Cardiac muscle cell (in vitro differentiated cells and primary cell): ENCODE data around the gene SVBP. TPM values are rescaled to one million over a fixed set of nuclear protein-coding genes. Genes with fewer than 3 reads are reported as not detected.

Source experiments
- DNase-seq, 2 donors: peaks; one replicate each; pipeline versions ENCODE4 v3.0.0 to v3.0.0-alpha.2; 2010 to 2017; ENCODE audit warnings: low read depth in 1 of 2, low spot score in 1 of 2
- H3K27ac ChIP-seq: fragments of 200-600 bp; sonication (generic); 2 replicates; pipeline ENCODE4 v1.5.1; 2016
- H3K27me3 ChIP-seq: fragments of 200-600 bp; sonication (generic); 2 replicates; pipeline ENCODE4 v1.6.0; 2016; ENCODE audit warnings: control low read depth
- H3K36me3 ChIP-seq: fragments of 200-600 bp; sonication (generic); 2 replicates; pipeline ENCODE4 v1.5.1; 2016; ENCODE audit warnings: control low read depth
- H3K4me1 ChIP-seq: fragments of 200-600 bp; sonication (generic); 2 replicates; pipeline ENCODE4 v1.8.1; 2017; ENCODE audit warnings: low read depth, mild to moderate bottlenecking, mixed run types
- H3K4me3 ChIP-seq: fragments of 200-600 bp; sonication (generic); 2 replicates; pipeline ENCODE4 v1.5.1; 2016; ENCODE audit warnings: mild to moderate bottlenecking
- H3K9me3 ChIP-seq: fragments of 200-600 bp; sonication (generic); 2 replicates; pipeline ENCODE4 v1.5.1; 2017; ENCODE audit warnings: low read depth, mild to moderate bottlenecking, control low read depth
- polyA plus RNA-seq: library from polyadenylated mRNA; unstranded; fragments of >200 nt; fragmentation: Nextera tagmentation; extraction: Ambion mirVana; gene quantifications from 2 replicates; pipeline ENCODE4 v1.2.1, GENCODE V29; 2016
- total RNA-seq: library from RNA; depleted of rRNA; stranded (reverse); fragments of >200 nt; gene quantifications from 2 replicates; pipeline ENCODE4 v1.2.3, GENCODE V29; 2016
- TF ChIP-seq, protein P1 (sequence below): IDR thresholded peaks from 2 replicates; pipeline ENCODE4 v1.5.1; 2012; ENCODE audit warnings: low read depth, mild to moderate bottlenecking, low read length

Gene SVBP
- total and polyA plus RNA-seq, 2 experiments from 2014 or later: 35.6 to 67.8 TPM

DNA sequence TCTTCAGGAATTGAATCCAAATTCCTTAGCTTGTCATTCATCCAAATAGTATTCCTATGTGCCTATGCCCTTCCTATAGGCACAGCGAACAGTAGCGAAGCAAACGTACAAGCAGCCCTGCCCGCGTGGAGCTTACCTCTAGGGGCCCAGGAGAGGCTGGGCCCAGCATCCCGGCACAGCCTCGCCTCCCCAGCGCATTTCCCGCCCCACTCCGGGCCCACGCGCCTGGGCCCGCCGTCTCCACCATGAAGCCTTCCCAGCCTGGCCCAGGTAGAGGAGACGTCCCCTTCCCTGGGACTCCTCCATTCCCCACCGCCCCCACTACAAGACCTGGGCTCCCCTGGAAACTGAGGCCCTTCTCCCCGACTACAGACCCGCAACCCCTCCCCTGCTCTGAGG lies 32.7 kb downstream of the SVBP start:
- TF ChIP-seq, protein P1, sequence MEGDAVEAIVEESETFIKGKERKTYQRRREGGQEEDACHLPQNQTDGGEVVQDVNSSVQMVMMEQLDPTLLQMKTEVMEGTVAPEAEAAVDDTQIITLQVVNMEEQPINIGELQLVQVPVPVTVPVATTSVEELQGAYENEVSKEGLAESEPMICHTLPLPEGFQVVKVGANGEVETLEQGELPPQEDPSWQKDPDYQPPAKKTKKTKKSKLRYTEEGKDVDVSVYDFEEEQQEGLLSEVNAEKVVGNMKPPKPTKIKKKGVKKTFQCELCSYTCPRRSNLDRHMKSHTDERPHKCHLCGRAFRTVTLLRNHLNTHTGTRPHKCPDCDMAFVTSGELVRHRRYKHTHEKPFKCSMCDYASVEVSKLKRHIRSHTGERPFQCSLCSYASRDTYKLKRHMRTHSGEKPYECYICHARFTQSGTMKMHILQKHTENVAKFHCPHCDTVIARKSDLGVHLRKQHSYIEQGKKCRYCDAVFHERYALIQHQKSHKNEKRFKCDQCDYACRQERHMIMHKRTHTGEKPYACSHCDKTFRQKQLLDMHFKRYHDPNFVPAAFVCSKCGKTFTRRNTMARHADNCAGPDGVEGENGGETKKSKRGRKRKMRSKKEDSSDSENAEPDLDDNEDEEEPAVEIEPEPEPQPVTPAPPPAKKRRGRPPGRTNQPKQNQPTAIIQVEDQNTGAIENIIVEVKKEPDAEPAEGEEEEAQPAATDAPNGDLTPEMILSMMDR: no peak
- Histone ChIP-seq H3K27me3 (no peaks in the 10 kb centered on the region), H3K27ac (no peak overlapping the region), H3K9me3 (no peaks in the 10 kb centered on the region), H3K4me3 (no peak overlapping the region), H3K36me3 (peaks cover 7% of the 10 kb centered on the region), H3K4me1 (no peaks in the 10 kb centered on the region)
- DNase-seq: no peak

DNA sequence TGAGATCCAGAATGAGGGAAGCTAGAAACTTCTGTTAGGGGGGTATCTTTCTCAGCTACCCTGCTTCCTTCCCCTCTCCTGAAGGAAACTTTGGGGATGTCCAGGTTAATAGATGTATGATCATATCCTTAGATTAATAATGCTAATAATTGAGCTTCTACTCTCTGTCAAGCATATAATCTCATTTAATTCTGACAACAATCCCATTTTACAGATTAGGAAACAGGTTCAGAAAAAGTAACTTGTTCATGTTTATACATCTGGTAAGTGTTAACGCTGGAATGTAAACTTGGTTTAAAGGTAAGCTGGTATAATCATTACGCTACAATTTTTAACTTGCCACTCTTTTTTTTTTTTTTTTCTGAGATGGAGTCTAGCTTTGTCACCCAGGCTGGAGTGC lies 34.1 kb downstream of the SVBP start:
- no peak overlapping the region for H3K27ac ChIP-seq
- TF ChIP-seq, protein P1: no peak
- H3K9me3 ChIP-seq: no peaks in the 10 kb centered on the region
- H3K4me3 ChIP-seq: no peak overlapping the region
- no peaks in the 10 kb centered on the region for H3K27me3 ChIP-seq
- H3K36me3 ChIP-seq: peaks cover 12% of the 10 kb centered on the region
- no peaks in the 10 kb centered on the region for H3K4me1 ChIP-seq
- no peak for DNase-seq

- no peaks in the 10 kb centered on the region for H3K27me3 ChIP-seq
- DNase-seq: no peak
- no peak overlapping the region for H3K27ac ChIP-seq
- H3K36me3 ChIP-seq: peaks cover 24% of the 10 kb centered on the region
- H3K9me3 ChIP-seq: no peaks in the 10 kb centered on the region
- TF ChIP-seq, protein P1: no peak
- no peaks in the 10 kb centered on the region for H3K4me1 ChIP-seq
- no peak overlapping the region for H3K4me3 ChIP-seq
Measured at GRCh38 chr1:42780176-42780575, 37.0 kb downstream of the SVBP start.

- Histone ChIP-seq H3K36me3 (peaks cover 29% of the 10 kb centered on the region), H3K4me3 (no peak overlapping the region)
Measured at GRCh38 chr1:42779725-42780124, 37.5 kb downstream of the SVBP start.

DNA sequence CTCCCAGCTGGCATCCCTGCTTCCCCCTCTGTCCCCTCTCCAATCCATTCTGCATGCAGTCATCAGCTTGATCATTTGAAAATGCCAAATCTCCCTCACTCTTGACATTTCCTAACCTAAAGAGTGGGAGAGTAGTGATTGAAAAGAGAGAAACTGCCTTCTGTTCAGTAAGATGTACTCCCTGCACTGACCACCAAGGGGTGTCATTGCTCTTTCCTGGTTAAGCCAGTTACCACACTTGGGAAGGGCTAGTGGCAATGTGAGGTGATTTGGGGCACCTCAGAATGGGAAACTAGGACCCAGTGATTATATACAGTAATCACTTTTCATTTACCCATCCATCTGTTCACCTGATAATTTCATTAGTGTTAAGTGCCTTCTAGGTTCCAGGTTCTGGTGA lies 39.3 kb downstream of the SVBP start:
- no peaks in the 10 kb centered on the region for H3K4me1 ChIP-seq
- DNase-seq: peak; percentile 49 to 61
- H3K27ac ChIP-seq: no peak overlapping the region
- no peak overlapping the region for H3K4me3 ChIP-seq
- H3K36me3 ChIP-seq: peaks cover 39% of the 10 kb centered on the region
- no peaks in the 10 kb centered on the region for H3K9me3 ChIP-seq
- no peaks in the 10 kb centered on the region for H3K27me3 ChIP-seq
- TF ChIP-seq, protein P1: peak; percentile 79

More at GRCh38 chr1:42779725-42780124, 37.5 kb downstream of the SVBP start:
- TF ChIP-seq, protein P1: no peak
- no peak for DNase-seq
- no peaks in the 10 kb centered on the region for H3K27me3 ChIP-seq
- H3K27ac ChIP-seq: no peak overlapping the region
- no peaks in the 10 kb centered on the region for H3K4me1 ChIP-seq
- H3K9me3 ChIP-seq: no peaks in the 10 kb centered on the region

DNA sequence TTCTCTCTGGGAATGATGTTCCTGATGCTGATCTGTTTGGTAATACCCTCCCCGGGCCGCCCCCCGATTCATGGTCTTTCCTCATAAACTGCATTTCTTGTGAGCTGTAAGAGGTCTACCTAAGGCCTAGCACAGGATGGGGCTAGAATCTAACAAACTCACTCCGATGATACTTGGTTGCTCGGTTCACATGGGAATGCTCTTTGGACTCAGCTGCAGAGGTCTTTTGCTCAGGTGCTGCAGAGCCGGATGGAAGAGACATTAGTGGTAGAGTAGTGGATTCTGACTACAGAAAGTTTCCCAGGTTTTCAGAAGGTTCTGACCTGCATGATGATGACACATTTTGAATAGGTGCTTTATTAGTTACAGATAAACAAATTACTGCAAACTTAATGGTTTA lies 40.7 kb downstream of the SVBP start:
- Histone ChIP-seq H3K36me3 (peaks cover 35% of the 10 kb centered on the region), H3K27me3 (no peaks in the 10 kb centered on the region), H3K4me3 (no peak overlapping the region), H3K27ac (no peak overlapping the region), H3K9me3 (no peaks in the 10 kb centered on the region), H3K4me1 (peaks cover 6% of the 10 kb centered on the region)
- DNase-seq: no peak
- TF ChIP-seq, protein P1: no peak
